Gastroesophageal sphincter (tissue), 3 donors: ENCODE measurements around the gene PARD3B.

Experiments used
- CTCF ChIP-seq, 4 experiments: fragments of 200-600 bp in 2 of 4; fragments of 450-650 bp in 2 of 4; sonication (generic) in 1 of 4; IDR thresholded peaks; one replicate each; pipeline ENCODE4 v1.5.1; 2017 to 2019; ENCODE audit warnings: antibody characterized with exemption in 4 of 4, mild to moderate bottlenecking in 2 of 4, moderate library complexity in 2 of 4
- POLR2A ChIP-seq, 2 donors: fragments of 450-650 bp; IDR thresholded peaks; one replicate each; pipeline ENCODE4 v1.6.1; 2017; ENCODE audit warnings: antibody characterized with exemption in 2 of 2, mild to moderate bottlenecking in 2 of 2, moderate library complexity in 1 of 2
- POLR2AphosphoS5 ChIP-seq: sonication (generic); formaldehyde crosslinking; IDR thresholded peaks from one replicate; pipeline ENCODE4 v1.6.1; 2017; ENCODE audit warnings: antibody characterized with exemption

- TF ChIP-seq CTCF (IDR thresholded peaks at IDR 0.05) (no peak), POLR2AphosphoS5 (no peak), POLR2A (IDR thresholded peaks at IDR 0.05) (no peak)
Measured at GRCh38 chr2:205033431-205033830, 488.2 kb downstream of the PARD3B start.
